Stimulated activated CD4-positive, alpha-beta T cell treated with anti-CD3 and anti-CD28 coated beads, Interleukin-4, amount 100 ng/mL, for 1 hour (primary cell): ENCODE measurements around the gene PAQR6.
A peak's percentile ranks its signal among the peaks of the same experiment; 100 is the strongest.
"Not testable (repeated sequence)": the region's sequence is repeated elsewhere in the genome, so short reads cannot be mapped to it uniquely, and the experiment has no call there.

ENCODE experiments used
- DNase-seq: peaks from one replicate; pipeline ENCODE4 v3.0.0-alpha.2; 2020

PAQR6 gene

GRCh38 chr1:156229809-156230472, 17.9 kb downstream of the PAQR6 start:
- no peak for DNase-seq

- no peak for DNase-seq
Observed at GRCh38 chr1:156228501-156228900, 19.4 kb downstream of the PAQR6 start.

GRCh38 chr1:156226782-156227181, 21.1 kb downstream of the PAQR6 start:
- no peak for DNase-seq

GRCh38 chr1:156226116-156226538, 21.7 kb downstream of the PAQR6 start:
- DNase-seq = no peak

- no peak for DNase-seq
Observed at GRCh38 chr1:156225677-156226014, 22.2 kb downstream of the PAQR6 start.

- DNase-seq = no peak
Observed at GRCh38 chr1:156221986-156222692, 25.7 kb downstream of the PAQR6 start.

GRCh38 chr1:156220226-156220625, 27.6 kb downstream of the PAQR6 start:
- no peak for DNase-seq

GRCh38 chr1:156217871-156218270, 30.0 kb downstream of the PAQR6 start:
- no peak for DNase-seq

GRCh38 chr1:156216361-156217086, 31.3 kb downstream of the PAQR6 start:
- not testable (repeated sequence) for DNase-seq

GRCh38 chr1:156214024-156214748, 33.7 kb downstream of the PAQR6 start:
- no peak for DNase-seq

GRCh38 chr1:156213644-156213966, 34.3 kb downstream of the PAQR6 start:
- no peak for DNase-seq

GRCh38 chr1:156212833-156213643, 34.8 kb downstream of the PAQR6 start, which contains the start of gene PMF1:
Gene PMF1, plus strand, starts transcription at chr1:156213007. Its CDS starts 9 bp downstream, at chr1:156213016.
- DNase-seq = peak; percentile 95

GRCh38 chr1:156212130-156212529, 35.7 kb downstream of the PAQR6 start:
- DNase-seq = no peak

GRCh38 chr1:156211243-156211642, 36.6 kb downstream of the PAQR6 start:
- no peak for DNase-seq

- no peak for DNase-seq
Observed at GRCh38 chr1:156204686-156205085, 43.2 kb downstream of the PAQR6 start.

GRCh38 chr1:156203331-156203730, 44.5 kb downstream of the PAQR6 start:
- DNase-seq = no peak

GRCh38 chr1:156200044-156200443, 47.8 kb downstream of the PAQR6 start:
- no peak for DNase-seq

GRCh38 chr1:156198831-156199349, 49.0 kb downstream of the PAQR6 start:
- DNase-seq = no peak

- no peak for DNase-seq
Observed at GRCh38 chr1:156196445-156196844, 51.4 kb downstream of the PAQR6 start.

GRCh38 chr1:156195853-156196252, 52.0 kb downstream of the PAQR6 start:
- no peak for DNase-seq

- DNase-seq = no peak
Observed at GRCh38 chr1:156194300-156194652, 53.6 kb downstream of the PAQR6 start.
